Panc1 (cell line): ENCODE data around the gene PUDP.

Source experiments
- TCF7L2 ChIP-seq: IDR thresholded peaks from 2 replicates; pipeline ENCODE4 v1.6.1; 2011; ENCODE audit warnings: mild to moderate bottlenecking, low read depth, low read length, inconsistent platforms
- TF ChIP-seq, protein P1 (sequence below): fragments of 450-650 bp; IDR thresholded peaks from 2 replicates; pipeline ENCODE4 v1.5.1; 2017; ENCODE audit warnings: mild to moderate bottlenecking
- TF ChIP-seq, protein P2 (sequence below), 2 experiments: IDR thresholded peaks; 2 replicates each; pipeline ENCODE4 v1.6.1; 2011 to 2012; ENCODE audit warnings: low read depth in 2 of 2, control low read depth in 1 of 2, low read length in 1 of 2, mild to moderate bottlenecking in 1 of 2, moderate library complexity in 1 of 2; ENCODE audit not compliant: insufficient read depth in 1 of 2

DNA sequence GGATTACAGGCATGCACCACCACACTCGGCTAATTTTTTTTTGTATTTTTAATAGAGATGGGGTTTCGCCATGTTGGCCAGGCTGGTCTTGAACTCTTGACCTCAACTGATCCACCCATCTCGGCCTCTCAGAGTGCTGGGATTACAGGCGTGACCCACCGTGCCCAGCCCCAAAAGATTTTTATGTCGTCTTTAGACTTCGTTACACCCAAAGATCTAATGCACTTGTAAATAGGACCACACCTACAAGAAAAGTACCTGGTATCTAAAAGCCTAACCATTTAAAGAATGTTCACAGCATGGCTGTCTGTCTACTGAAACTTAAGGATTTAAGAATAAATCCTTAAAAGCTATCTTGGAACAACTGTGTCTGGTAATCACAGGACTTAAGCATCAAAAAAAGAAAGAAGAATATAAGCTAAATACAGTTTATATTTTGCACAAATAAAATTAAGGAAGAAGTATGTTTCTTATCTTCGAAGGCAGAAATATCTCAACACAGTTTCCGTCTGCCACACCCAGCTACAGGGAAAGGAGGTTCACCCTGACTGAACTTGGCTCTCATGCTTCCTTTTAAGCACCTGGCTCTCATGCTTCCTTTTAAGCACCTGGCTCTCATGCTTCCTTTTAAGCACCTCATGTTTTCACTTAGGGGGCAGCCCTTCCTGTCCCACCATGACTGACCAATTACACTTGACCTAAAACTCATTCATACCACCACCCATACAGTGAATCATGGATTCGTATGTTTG is 92.4 kb downstream of the PUDP start:
- TF ChIP-seq, protein P1, sequence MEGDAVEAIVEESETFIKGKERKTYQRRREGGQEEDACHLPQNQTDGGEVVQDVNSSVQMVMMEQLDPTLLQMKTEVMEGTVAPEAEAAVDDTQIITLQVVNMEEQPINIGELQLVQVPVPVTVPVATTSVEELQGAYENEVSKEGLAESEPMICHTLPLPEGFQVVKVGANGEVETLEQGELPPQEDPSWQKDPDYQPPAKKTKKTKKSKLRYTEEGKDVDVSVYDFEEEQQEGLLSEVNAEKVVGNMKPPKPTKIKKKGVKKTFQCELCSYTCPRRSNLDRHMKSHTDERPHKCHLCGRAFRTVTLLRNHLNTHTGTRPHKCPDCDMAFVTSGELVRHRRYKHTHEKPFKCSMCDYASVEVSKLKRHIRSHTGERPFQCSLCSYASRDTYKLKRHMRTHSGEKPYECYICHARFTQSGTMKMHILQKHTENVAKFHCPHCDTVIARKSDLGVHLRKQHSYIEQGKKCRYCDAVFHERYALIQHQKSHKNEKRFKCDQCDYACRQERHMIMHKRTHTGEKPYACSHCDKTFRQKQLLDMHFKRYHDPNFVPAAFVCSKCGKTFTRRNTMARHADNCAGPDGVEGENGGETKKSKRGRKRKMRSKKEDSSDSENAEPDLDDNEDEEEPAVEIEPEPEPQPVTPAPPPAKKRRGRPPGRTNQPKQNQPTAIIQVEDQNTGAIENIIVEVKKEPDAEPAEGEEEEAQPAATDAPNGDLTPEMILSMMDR: no peak
- no peak for TF ChIP-seq TCF7L2
- TF ChIP-seq, protein P2, sequence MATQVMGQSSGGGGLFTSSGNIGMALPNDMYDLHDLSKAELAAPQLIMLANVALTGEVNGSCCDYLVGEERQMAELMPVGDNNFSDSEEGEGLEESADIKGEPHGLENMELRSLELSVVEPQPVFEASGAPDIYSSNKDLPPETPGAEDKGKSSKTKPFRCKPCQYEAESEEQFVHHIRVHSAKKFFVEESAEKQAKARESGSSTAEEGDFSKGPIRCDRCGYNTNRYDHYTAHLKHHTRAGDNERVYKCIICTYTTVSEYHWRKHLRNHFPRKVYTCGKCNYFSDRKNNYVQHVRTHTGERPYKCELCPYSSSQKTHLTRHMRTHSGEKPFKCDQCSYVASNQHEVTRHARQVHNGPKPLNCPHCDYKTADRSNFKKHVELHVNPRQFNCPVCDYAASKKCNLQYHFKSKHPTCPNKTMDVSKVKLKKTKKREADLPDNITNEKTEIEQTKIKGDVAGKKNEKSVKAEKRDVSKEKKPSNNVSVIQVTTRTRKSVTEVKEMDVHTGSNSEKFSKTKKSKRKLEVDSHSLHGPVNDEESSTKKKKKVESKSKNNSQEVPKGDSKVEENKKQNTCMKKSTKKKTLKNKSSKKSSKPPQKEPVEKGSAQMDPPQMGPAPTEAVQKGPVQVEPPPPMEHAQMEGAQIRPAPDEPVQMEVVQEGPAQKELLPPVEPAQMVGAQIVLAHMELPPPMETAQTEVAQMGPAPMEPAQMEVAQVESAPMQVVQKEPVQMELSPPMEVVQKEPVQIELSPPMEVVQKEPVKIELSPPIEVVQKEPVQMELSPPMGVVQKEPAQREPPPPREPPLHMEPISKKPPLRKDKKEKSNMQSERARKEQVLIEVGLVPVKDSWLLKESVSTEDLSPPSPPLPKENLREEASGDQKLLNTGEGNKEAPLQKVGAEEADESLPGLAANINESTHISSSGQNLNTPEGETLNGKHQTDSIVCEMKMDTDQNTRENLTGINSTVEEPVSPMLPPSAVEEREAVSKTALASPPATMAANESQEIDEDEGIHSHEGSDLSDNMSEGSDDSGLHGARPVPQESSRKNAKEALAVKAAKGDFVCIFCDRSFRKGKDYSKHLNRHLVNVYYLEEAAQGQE (IDR thresholded peaks at IDR 0.05; ENCODE audit: insufficient read depth in 1 of 2, low read depth in 2 of 2, low read length in 1 of 2): no peak
